Activated CD4-positive, alpha-beta T cell treated with anti-CD3 and anti-CD28 coated beads for 24 hours (primary cell): ENCODE data around the gene COQ5.

Source experiments
- DNase-seq, 2 donors: peaks; one replicate each; pipeline ENCODE4 v3.0.0-alpha.2; 2020; ENCODE audit warnings: low read depth in 2 of 2

COQ5 gene

GRCh38 chr12:120453977-120454376 lies 75.0 kb downstream of the COQ5 start:
- no peak for DNase-seq
